Measurements from ENCODE around the gene DESI2. TPM values are rescaled to one million over a fixed set of nuclear protein-coding genes. Genes with fewer than 3 reads are reported as not detected.

Gene DESI2
- total RNA-seq, 1 donor from 2014 or later = 53.3 TPM

DNA sequence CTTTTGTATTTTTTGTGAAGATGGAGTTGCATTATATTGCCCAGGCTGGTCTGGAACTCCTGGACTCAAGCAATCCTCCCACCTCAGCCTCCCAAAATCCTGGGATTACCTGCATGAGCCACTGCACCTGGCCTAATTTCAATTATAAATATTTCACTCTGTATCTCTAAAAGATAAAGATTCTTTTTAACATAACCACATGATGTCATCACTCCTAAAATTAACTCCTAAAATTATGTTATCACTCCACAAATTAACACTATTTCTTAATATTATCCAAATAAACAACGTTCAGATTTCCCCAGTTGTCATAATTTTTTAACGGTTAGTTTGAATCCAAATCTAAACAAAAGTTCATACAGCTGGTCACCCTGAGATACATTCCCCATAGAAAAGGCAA lies 43.0 kb downstream of the DESI2 start:
- peaks cover 8% of the 10 kb centered on the region for H3K9me3 Mint-ChIP-seq (ENCODE audit: unreplicated experiment)
- DNase-seq (ENCODE audit: extremely low spot score, unreplicated experiment) = no peak
- no peaks in the 10 kb centered on the region for H3K27me3 Mint-ChIP-seq (ENCODE audit: unreplicated experiment)
- no peaks in the 10 kb centered on the region for H3K4me1 Mint-ChIP-seq (ENCODE audit: unreplicated experiment)
- no peak overlapping the region for H3K4me3 Mint-ChIP-seq (ENCODE audit: unreplicated experiment)
- peaks cover 61% of the 10 kb centered on the region for H3K36me3 Mint-ChIP-seq (ENCODE audit: unreplicated experiment)
- TF ChIP-seq, protein P1, sequence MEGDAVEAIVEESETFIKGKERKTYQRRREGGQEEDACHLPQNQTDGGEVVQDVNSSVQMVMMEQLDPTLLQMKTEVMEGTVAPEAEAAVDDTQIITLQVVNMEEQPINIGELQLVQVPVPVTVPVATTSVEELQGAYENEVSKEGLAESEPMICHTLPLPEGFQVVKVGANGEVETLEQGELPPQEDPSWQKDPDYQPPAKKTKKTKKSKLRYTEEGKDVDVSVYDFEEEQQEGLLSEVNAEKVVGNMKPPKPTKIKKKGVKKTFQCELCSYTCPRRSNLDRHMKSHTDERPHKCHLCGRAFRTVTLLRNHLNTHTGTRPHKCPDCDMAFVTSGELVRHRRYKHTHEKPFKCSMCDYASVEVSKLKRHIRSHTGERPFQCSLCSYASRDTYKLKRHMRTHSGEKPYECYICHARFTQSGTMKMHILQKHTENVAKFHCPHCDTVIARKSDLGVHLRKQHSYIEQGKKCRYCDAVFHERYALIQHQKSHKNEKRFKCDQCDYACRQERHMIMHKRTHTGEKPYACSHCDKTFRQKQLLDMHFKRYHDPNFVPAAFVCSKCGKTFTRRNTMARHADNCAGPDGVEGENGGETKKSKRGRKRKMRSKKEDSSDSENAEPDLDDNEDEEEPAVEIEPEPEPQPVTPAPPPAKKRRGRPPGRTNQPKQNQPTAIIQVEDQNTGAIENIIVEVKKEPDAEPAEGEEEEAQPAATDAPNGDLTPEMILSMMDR (IDR thresholded peaks at IDR 0.05) = no peak
- no peak overlapping the region for H3K27ac Mint-ChIP-seq (ENCODE audit: unreplicated experiment)

DNA sequence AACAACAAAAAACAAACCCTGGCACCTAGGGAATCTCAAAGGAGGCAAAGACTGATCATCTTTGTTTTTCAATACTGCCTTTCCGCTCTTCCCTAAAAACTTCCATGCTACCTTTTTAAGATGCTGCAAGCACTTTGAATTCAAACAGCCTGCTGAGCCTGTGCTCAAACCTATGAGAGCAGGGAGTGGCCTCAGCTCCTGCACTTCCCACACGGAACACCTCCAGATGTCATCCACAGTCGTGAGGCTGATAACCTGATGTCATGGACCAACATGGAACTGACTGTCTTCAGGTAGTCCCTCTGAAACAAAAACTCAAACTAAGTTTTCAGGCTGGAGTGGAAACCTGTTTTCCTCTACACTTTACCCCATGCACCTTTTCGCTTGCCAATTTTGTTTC lies 46.8 kb downstream of the DESI2 start:
- H3K27me3 Mint-ChIP-seq (ENCODE audit: unreplicated experiment) = no peaks in the 10 kb centered on the region
- H3K36me3 Mint-ChIP-seq (ENCODE audit: unreplicated experiment) = peaks cover 46% of the 10 kb centered on the region
- TF ChIP-seq, protein P1 (IDR thresholded peaks at IDR 0.05) = no peak
- H3K27ac Mint-ChIP-seq (ENCODE audit: unreplicated experiment) = no peak overlapping the region
- no peaks in the 10 kb centered on the region for H3K4me1 Mint-ChIP-seq (ENCODE audit: unreplicated experiment)
- DNase-seq (ENCODE audit: extremely low spot score, unreplicated experiment) = no peak
- H3K4me3 Mint-ChIP-seq (ENCODE audit: unreplicated experiment) = no peak overlapping the region
- peaks cover 8% of the 10 kb centered on the region for H3K9me3 Mint-ChIP-seq (ENCODE audit: unreplicated experiment)

DNA sequence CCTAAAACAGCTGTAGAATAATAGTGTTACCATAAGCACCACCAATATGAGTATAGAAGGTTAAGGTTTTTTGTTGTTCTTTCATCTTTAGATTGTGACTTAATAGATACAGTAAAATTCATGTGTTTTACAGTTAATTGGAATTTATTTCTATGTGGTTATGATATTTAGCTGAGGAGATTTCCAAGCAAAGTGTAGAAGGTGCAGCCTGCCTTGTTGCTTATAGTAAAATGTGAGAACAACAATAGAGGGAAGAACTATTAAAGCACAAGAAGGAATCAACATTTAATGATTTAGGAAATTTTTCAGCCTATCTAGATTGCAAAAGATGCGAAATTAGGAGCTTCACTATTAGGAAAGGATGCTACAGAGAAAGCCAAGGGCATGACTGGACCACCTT lies 47.9 kb downstream of the DESI2 start:
- no peak for DNase-seq (ENCODE audit: extremely low spot score, unreplicated experiment)
- Mint-ChIP-seq H3K27me3 (ENCODE audit: unreplicated experiment) (no peaks in the 10 kb centered on the region), H3K4me3 (ENCODE audit: unreplicated experiment) (no peak overlapping the region), H3K27ac (ENCODE audit: unreplicated experiment) (no peak overlapping the region), H3K4me1 (ENCODE audit: unreplicated experiment) (no peaks in the 10 kb centered on the region), H3K36me3 (ENCODE audit: unreplicated experiment) (peaks cover 50% of the 10 kb centered on the region), H3K9me3 (ENCODE audit: unreplicated experiment) (peaks cover 8% of the 10 kb centered on the region)
- TF ChIP-seq, protein P1 (IDR thresholded peaks at IDR 0.05) = no peak

DNA sequence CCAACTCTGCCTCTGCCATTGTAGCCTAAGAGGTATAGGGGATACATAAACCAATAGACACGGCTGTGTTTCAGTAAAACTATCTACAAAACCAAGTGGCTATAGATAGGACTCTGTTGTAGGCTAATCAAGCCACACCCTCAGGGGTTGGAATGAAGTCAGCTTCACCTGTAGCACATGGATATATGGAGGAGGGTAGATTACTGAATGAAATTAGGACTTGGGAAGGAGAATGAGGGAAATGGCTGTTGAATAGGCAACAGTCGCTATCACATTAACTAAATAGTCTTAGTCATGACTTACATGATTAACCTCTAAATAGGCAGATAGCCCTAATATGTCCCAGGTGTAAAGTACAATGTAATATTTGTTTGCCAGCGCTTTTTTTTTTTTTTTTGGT lies 49.7 kb downstream of the DESI2 start:
- Mint-ChIP-seq H3K9me3 (ENCODE audit: unreplicated experiment) (peaks cover 8% of the 10 kb centered on the region), H3K4me1 (ENCODE audit: unreplicated experiment) (no peaks in the 10 kb centered on the region), H3K36me3 (ENCODE audit: unreplicated experiment) (peaks cover 45% of the 10 kb centered on the region), H3K27me3 (ENCODE audit: unreplicated experiment) (no peaks in the 10 kb centered on the region), H3K4me3 (ENCODE audit: unreplicated experiment) (no peak overlapping the region), H3K27ac (ENCODE audit: unreplicated experiment) (no peak overlapping the region)
- TF ChIP-seq, protein P1 (IDR thresholded peaks at IDR 0.05) = no peak
- DNase-seq (ENCODE audit: extremely low spot score, unreplicated experiment) = no peak

DNA sequence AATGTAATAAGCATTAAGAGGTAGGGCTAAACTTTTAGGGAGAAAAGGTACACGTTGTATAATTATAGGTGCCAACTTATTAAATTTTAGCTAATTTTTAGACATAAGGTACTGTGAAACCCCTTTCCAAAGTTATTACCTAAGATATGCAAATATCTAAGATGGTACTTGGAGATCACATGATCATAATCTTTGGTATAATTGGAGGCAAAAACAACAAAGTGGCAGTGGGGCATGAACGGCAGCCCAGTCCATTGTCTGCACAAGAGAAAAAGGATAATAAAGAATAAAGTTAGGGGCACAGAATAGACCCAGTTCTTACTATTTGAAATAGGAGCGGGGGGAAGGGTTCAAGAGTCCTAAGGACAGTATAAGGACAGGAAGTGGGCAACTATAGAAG lies 51.2 kb downstream of the DESI2 start:
- H3K36me3 Mint-ChIP-seq (ENCODE audit: unreplicated experiment) = peaks cover 39% of the 10 kb centered on the region
- no peaks in the 10 kb centered on the region for H3K4me1 Mint-ChIP-seq (ENCODE audit: unreplicated experiment)
- H3K27me3 Mint-ChIP-seq (ENCODE audit: unreplicated experiment) = no peaks in the 10 kb centered on the region
- H3K4me3 Mint-ChIP-seq (ENCODE audit: unreplicated experiment) = no peak overlapping the region
- TF ChIP-seq, protein P1 (IDR thresholded peaks at IDR 0.05) = no peak
- H3K9me3 Mint-ChIP-seq (ENCODE audit: unreplicated experiment) = peaks cover 8% of the 10 kb centered on the region
- no peak for DNase-seq (ENCODE audit: extremely low spot score, unreplicated experiment)
- H3K27ac Mint-ChIP-seq (ENCODE audit: unreplicated experiment) = no peak overlapping the region

All from osteocyte (in vitro differentiated cells).